K562 (cell line): ENCODE data around the gene FSTL4. TPM values are rescaled to one million over a fixed set of nuclear protein-coding genes. Genes with fewer than 3 reads are reported as not detected.

Experiments used
- CBFA2T2 ChIP-seq: fragments of 450-650 bp; conservative IDR thresholded peaks from 2 replicates; pipeline ENCODE4 v1.6.1; 2017; ENCODE audit warnings: mild to moderate bottlenecking
- CBX1 ChIP-seq: sonication (generic); IDR thresholded peaks from 2 replicates; pipeline ENCODE4 v1.6.1; 2016; ENCODE audit warnings: antibody characterized with exemption, low read depth, mild to moderate bottlenecking
- CBX8 ChIP-seq: fragments of 200-600 bp; sonication (generic); IDR thresholded peaks from 2 replicates; pipeline ENCODE4 v1.6.1; 2012; ENCODE audit warnings: borderline replicate concordance, mixed run types, low read depth, mild to moderate bottlenecking, moderate library complexity, mixed read lengths, low read length, control low read depth, inconsistent platforms; ENCODE audit not compliant: poor library complexity, severe bottlenecking; ENCODE audit errors: extremely low read depth
- CXXC5 ChIP-seq: fragments of 250-450 bp; sonication (Bioruptor Pico); IDR thresholded peaks from 2 replicates; pipeline ENCODE4 v1.8.0; 2022; ENCODE audit warnings: inconsistent platforms, mild to moderate bottlenecking, moderate library complexity
- DMBX1 ChIP-seq: fragments of 250-450 bp; sonication (Bioruptor Pico); IDR thresholded peaks from 2 replicates; pipeline ENCODE4 v1.8.0; 2022; ENCODE audit warnings: inconsistent platforms, mild to moderate bottlenecking, moderate library complexity, borderline replicate concordance
- ETV5 ChIP-seq: sonication (generic); formaldehyde crosslinking; IDR thresholded peaks from 2 replicates; pipeline ENCODE4 v1.4.0; 2020; ENCODE audit warnings: low read depth, mild to moderate bottlenecking, missing genetic modification reagents
- GABPB2 ChIP-seq: fragments of 250-450 bp; sonication (Bioruptor Pico); conservative IDR thresholded peaks from 2 replicates; pipeline ENCODE4 v1.5.1; 2021; ENCODE audit warnings: mild to moderate bottlenecking
- HDAC2 ChIP-seq: fragments of 450-650 bp; IDR thresholded peaks from 2 replicates; pipeline ENCODE4 v1.6.1; 2016; ENCODE audit warnings: mild to moderate bottlenecking
- HDAC3 ChIP-seq: fragments of 450-650 bp; IDR thresholded peaks from 2 replicates; pipeline ENCODE4 v1.6.1; 2018; ENCODE audit warnings: borderline replicate concordance, mild to moderate bottlenecking, moderate library complexity; ENCODE audit not compliant: partially characterized antibody
- HDAC8 ChIP-seq: fragments of 450-650 bp; IDR thresholded peaks from 2 replicates; pipeline ENCODE4 v1.6.1; 2016; ENCODE audit warnings: mild to moderate bottlenecking, missing genetic modification characterization, moderate library complexity, missing compliant biosample characterization
- KDM5B ChIP-seq: fragments of 200-600 bp; sonication (generic); IDR thresholded peaks from 2 replicates; pipeline ENCODE4 v1.6.1; 2012; ENCODE audit warnings: low read depth, mild to moderate bottlenecking, moderate library complexity, low read length, control low read depth, inconsistent platforms; ENCODE audit not compliant: insufficient replicate concordance
- KHSRP ChIP-seq: fragments of 450-650 bp; IDR thresholded peaks from 2 replicates; pipeline ENCODE4 v1.6.1; 2017
- MAFG ChIP-seq: fragments of 450-650 bp; conservative IDR thresholded peaks from 2 replicates; pipeline ENCODE4 v1.6.1; 2016; ENCODE audit warnings: missing genetic modification characterization, missing compliant biosample characterization
- MBD2 ChIP-seq: sonication (generic); IDR thresholded peaks from 2 replicates; pipeline ENCODE4 v1.6.1; 2016; ENCODE audit warnings: low read depth, borderline replicate concordance
- NONO ChIP-seq, 2 experiments: fragments of 200-400 bp in 1 of 2; fragments of 450-650 bp in 1 of 2; formaldehyde crosslinking in 1 of 2; IDR thresholded peaks; 2 replicates each; pipeline ENCODE4 v1.6.1; 2017; ENCODE audit warnings: low read depth in 2 of 2, mild to moderate bottlenecking in 2 of 2, moderate library complexity in 2 of 2, low read length in 1 of 2
- POLR2G ChIP-seq: fragments of 200-400 bp; formaldehyde crosslinking; IDR thresholded peaks from 2 replicates; pipeline ENCODE4 v1.6.1; 2017; ENCODE audit warnings: low read depth, mild to moderate bottlenecking, antibody characterized with exemption, low read length, moderate library complexity
- SMARCC2 ChIP-seq: fragments of 450-650 bp; IDR thresholded peaks from 2 replicates; pipeline ENCODE4 v1.6.1; 2017; ENCODE audit warnings: antibody characterized with exemption, moderate library complexity, mild to moderate bottlenecking, low read depth
- TCF15 ChIP-seq: fragments of 250-450 bp; sonication (Bioruptor Pico); IDR thresholded peaks from 2 replicates; pipeline ENCODE4 v1.8.0; 2022; ENCODE audit warnings: moderate library complexity, mild to moderate bottlenecking, inconsistent platforms
- TCF7 ChIP-seq: sonication (generic); IDR thresholded peaks from 2 replicates; pipeline ENCODE4 v1.6.1; 2016; ENCODE audit warnings: antibody characterized with exemption, borderline replicate concordance
- TRIM24 ChIP-seq, 2 experiments: fragments of 450-650 bp; IDR thresholded peaks; 2 replicates each; pipeline ENCODE4 v1.6.1; 2016
- TSC22D4 ChIP-seq: fragments of 450-650 bp; IDR thresholded peaks from 2 replicates; pipeline ENCODE4 v1.6.1; 2016; ENCODE audit warnings: missing genetic modification characterization, missing biosample characterization, control low read depth
- ZBED1 ChIP-seq: IDR thresholded peaks from 2 replicates; pipeline ENCODE4 v1.6.1; 2014
- ZNF253 ChIP-seq: fragments of 250-450 bp; sonication (Bioruptor Pico); conservative IDR thresholded peaks from 2 replicates; pipeline ENCODE4 v1.6.1; 2021; ENCODE audit warnings: mild to moderate bottlenecking
- ZNF274 ChIP-seq: IDR thresholded peaks from 2 replicates; pipeline ENCODE4 v1.6.1; 2011; ENCODE audit warnings: low read depth, mild to moderate bottlenecking, low read length, moderate library complexity, borderline replicate concordance
- polyA plus RNA-seq, 8 experiments: library from polyadenylated mRNA; depleted of rRNA in 4 of 8; stranded (reverse) in 5 of 8; unstranded in 3 of 8; fragments of >200 nt; fragmentation: Nextera tagmentation in 2 of 8; fragmentation: Illumina TruSeq in 1 of 8; extraction: Ambion mirVana in 2 of 8; extraction: Trizol in 1 of 8; gene quantifications; 2 replicates each; pipeline versions ENCODE4 v1.2.1 to v1.2.3, GENCODE V29; 2011 to 2014; ENCODE audit warnings: inconsistent platforms in 1 of 8, missing spikeins in 1 of 8
- total RNA-seq, 7 experiments: library from RNA; depleted of rRNA in 6 of 7; stranded (reverse); fragments of >200 nt in 6 of 7; fragmentation: Illumina TruSeq in 2 of 7; extraction: Trizol in 2 of 7; gene quantifications; 2 replicates each; pipeline versions ENCODE4 v1.2.1 to v1.2.3, GENCODE V29; 2011 to 2021; ENCODE audit warnings: low replicate concordance in 1 of 7
- TF ChIP-seq, protein P1 (sequence below): conservative IDR thresholded peaks from 2 replicates; pipeline ENCODE4 v1.6.1; 2011; ENCODE audit warnings: low read depth, mild to moderate bottlenecking, low read length; ENCODE audit not compliant: control insufficient read depth
- TF ChIP-seq, protein P2 (sequence below): IDR thresholded peaks from 2 replicates; pipeline ENCODE4 v1.6.1; 2012; ENCODE audit warnings: low read depth, low read length, improper control_type of control experiment, borderline replicate concordance

FSTL4 gene
- total and polyA plus RNA-seq, 9 of the 15 experiments (the other 6 are each of a cell fraction or from before 2014, with no cell fraction given) = 0.08 to 0.18 (median 0.10) TPM; not detected in 5

DNA sequence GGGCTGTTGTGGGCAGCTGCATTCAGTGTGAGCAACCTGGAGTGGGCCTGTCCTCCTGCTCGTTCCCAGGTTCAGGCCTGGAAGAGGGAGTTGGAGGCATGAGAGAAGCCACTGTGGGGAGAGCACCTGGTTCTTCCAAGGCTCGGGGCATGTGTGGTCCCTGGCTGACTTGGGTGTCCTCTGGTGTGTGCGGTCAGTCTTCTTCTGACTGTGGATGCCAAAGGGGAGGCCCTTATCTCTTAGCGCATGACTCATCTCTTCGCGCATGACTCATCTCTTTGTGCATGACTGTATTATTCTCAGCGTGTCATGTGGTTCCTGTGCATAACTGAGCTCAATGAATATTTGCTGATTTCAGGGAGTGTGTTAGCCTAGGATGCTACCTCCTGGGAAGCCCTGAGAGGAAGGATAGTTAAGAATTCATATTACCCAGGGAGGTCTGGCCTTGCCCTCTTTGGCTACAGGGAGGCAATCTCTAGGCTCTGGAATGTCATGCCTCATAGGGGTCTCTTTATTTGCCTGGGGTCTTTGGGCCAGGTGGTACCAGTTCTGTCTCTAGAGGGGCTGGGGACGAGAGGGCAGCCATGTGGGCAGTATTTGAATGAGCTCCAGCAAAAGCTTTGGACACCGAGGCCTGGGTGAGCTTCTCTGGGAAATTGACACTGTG is 371.8 kb downstream of the FSTL4 start (continued):
- TF ChIP-seq TCF15 = peak; percentile 31; the same call in 1 of the 2 replicates
- TF ChIP-seq, protein P1, sequence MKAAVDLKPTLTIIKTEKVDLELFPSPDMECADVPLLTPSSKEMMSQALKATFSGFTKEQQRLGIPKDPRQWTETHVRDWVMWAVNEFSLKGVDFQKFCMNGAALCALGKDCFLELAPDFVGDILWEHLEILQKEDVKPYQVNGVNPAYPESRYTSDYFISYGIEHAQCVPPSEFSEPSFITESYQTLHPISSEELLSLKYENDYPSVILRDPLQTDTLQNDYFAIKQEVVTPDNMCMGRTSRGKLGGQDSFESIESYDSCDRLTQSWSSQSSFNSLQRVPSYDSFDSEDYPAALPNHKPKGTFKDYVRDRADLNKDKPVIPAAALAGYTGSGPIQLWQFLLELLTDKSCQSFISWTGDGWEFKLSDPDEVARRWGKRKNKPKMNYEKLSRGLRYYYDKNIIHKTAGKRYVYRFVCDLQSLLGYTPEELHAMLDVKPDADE = no peak
- peak; percentile 85 to 94 for TF ChIP-seq TRIM24 (IDR thresholded peaks at IDR 0.05)
- peak; percentile 57 for TF ChIP-seq CXXC5 (CRISPR knock-in tag)
- TF ChIP-seq MAFG = peak; percentile 99
- no peak for TF ChIP-seq GABPB2 (CRISPR knock-in tag)
- TF ChIP-seq KDM5B = peak; percentile 65
- TF ChIP-seq SMARCC2 = peak; percentile 98
- peak; percentile 56 for TF ChIP-seq HDAC3
- 0 out of 2 replicates have a peak, but pooled peaks have one; percentile 66 for TF ChIP-seq CBX1
- TF ChIP-seq MBD2 = peak; percentile 51; the same call in 1 of the 2 replicates
- TF ChIP-seq HDAC8 (tag) = 0 out of 2 replicates have a peak, but pooled peaks have one; percentile 16
- peak; percentile 14; the same call in 1 of the 2 replicates for TF ChIP-seq ETV5
- peak; percentile 85; the same call in 1 of the 2 replicates for TF ChIP-seq HDAC2
- TF ChIP-seq POLR2G = peak; percentile 52; the same call in 1 of the 2 replicates
- no peak for TF ChIP-seq TSC22D4 (tag)
- peak; percentile 57 for TF ChIP-seq CBFA2T2
- no peak for TF ChIP-seq ZNF274
- no peak for TF ChIP-seq ZBED1
- TF ChIP-seq TCF7 = 0 out of 2 replicates have a peak, but pooled peaks have one; percentile 19
- no peak for TF ChIP-seq CBX8
- TF ChIP-seq, protein P2, sequence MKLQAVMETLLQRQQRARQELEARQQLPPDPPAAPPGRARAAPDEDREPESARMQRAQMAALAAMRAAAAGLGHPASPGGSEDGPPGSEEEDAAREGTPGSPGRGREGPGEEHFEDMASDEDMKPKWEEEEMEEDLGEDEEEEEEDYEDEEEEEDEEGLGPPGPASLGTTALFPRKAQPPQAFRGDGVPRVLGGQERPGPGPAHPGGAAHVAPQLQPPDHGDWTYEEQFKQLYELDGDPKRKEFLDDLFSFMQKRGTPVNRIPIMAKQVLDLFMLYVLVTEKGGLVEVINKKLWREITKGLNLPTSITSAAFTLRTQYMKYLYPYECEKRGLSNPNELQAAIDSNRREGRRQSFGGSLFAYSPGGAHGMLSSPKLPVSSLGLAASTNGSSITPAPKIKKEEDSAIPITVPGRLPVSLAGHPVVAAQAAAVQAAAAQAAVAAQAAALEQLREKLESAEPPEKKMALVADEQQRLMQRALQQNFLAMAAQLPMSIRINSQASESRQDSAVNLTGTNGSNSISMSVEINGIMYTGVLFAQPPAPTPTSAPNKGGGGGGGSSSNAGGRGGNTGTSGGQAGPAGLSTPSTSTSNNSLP = peak; percentile 22; the same call in 1 of the 2 replicates
- no peak for TF ChIP-seq DMBX1 (CRISPR knock-in tag)
- no peak for TF ChIP-seq ZNF253 (CRISPR knock-in tag)
- TF ChIP-seq KHSRP = no peak
- no peak for TF ChIP-seq NONO (IDR thresholded peaks at IDR 0.05; ENCODE audit: low read depth in 2 of 2, low read length in 1 of 2)
